Measurements from ENCODE around the gene ADAMTSL1.

The ADAMTSL1 gene

DNA sequence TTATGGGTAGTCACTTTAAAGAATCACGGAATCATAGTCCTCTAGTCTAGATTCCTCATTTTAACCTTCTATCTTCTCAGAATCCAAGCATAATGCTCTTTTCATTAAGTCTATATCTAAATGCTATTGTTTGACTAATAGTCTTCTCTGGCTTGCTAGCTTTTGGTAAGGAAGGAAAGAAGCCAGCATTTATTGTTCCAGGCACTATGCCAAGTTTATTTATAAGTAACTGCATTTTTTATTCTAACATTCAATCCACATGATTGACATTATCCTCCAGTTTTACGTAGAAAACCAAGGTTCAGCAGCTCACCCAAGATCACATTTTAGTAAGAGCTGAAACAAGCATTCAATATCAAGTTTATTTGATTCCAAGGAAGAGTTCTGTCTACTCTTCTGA lies 304.9 kb downstream of the ADAMTSL1 start:
- no peak for TF ChIP-seq CTCF (IDR thresholded peaks at IDR 0.05; ENCODE audit: borderline replicate concordance, control extremely low read depth, extremely low read depth, insufficient read depth, missing control alignments)
- DNase-seq (ENCODE audit: low spot score), result no peak
- in situ Hi-C loops (cut with MboI; ENCODE audit: low sequenced_read_pairs, unreplicated experiment), result no loop called here

DNA sequence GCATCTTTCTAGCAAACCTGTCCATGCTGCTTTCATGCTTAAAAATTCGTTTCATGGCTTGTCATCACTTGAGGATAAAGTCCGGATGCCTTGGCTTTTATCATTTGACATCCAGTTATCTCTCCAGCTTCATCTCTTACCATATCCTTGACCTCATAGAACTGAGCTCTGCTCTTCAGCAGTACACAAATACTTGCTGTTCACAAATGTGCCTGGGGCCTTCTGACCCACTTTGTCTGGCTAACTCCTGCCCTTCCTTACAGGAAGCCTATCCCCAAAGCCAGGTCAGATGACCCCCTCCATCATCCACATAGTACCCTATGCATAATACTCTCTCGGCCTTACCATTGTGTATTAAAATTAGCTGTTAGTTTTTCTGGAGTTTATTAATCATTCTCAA lies 310.0 kb downstream of the ADAMTSL1 start:
- in situ Hi-C loops (cut with MboI; ENCODE audit: low sequenced_read_pairs, unreplicated experiment), result no loop called here
- TF ChIP-seq CTCF (IDR thresholded peaks at IDR 0.05; ENCODE audit: borderline replicate concordance, control extremely low read depth, extremely low read depth, insufficient read depth, missing control alignments), result no peak
- DNase-seq (ENCODE audit: low spot score), result no peak

- no peak for DNase-seq (ENCODE audit: low spot score)
- in situ Hi-C loops (cut with MboI; ENCODE audit: low sequenced_read_pairs, unreplicated experiment), result no loop called here
- TF ChIP-seq CTCF (IDR thresholded peaks at IDR 0.05; ENCODE audit: borderline replicate concordance, control extremely low read depth, extremely low read depth, insufficient read depth, missing control alignments), result no peak
Observed at GRCh38 chr9:18785604-18786003, 311.7 kb downstream of the ADAMTSL1 start.

DNA sequence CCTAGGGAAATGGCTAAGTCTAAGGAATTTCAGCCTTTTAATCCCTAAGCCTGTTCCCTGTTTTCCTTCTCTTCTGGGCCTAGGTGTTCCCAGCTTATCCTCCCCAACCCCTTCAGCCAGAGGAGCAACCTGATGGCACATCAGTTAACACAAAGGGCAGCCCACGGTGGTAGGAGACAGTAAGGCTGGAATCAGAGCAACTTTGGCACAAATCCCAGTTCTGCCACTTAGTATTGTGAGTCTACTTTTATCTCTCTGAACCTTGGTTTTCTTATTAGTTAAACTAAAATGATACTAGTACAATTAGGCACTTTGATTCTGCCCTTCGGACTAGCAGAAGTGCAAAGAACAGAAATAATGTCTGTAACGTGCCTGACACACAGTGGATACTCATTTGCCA lies 312.2 kb downstream of the ADAMTSL1 start:
- DNase-seq (ENCODE audit: low spot score), result no peak
- in situ Hi-C loops (cut with MboI; ENCODE audit: low sequenced_read_pairs, unreplicated experiment), result no loop called here
- no peak for TF ChIP-seq CTCF (IDR thresholded peaks at IDR 0.05; ENCODE audit: borderline replicate concordance, control extremely low read depth, extremely low read depth, insufficient read depth, missing control alignments)

DNA sequence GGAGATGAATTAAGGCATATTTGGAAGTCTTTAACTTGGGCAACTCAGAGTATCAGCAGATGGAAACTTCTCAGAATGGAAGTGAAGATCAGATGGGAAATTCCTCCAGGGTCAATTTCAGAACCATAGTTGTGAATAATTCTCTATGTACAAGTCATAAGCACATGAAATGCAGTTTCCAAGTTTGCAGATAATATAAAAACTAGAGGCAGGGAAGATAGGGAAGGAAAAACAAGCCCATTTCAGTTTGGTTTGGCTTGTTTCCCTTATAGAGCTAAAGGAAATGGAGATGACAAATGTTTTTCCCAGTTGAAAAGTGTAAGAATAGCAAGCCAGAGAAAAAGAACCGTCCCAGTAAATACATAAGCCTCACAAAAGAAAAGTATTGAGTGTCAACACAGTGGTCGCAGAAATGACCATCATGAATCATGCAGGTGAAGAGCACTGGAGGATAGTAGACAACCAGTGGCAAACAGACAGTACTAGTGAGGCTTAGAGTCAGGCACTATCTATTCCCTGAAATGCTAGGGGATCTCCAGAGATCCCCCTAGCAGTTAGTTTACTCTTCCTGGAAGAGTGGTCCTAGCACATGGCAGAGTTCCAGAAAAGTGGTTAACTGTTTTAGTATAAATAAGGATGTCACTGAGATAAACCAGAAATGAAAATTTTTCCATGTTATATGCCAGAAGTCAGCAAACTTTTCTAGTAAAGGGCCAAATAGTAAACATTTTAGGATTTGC lies 313.1 kb downstream of the ADAMTSL1 start:
- in situ Hi-C loops (cut with MboI; ENCODE audit: low sequenced_read_pairs, unreplicated experiment), result no loop called here
- no peak for DNase-seq (ENCODE audit: low spot score)
- no peak for TF ChIP-seq CTCF (IDR thresholded peaks at IDR 0.05; ENCODE audit: borderline replicate concordance, control extremely low read depth, extremely low read depth, insufficient read depth, missing control alignments)

- no peak for DNase-seq (ENCODE audit: low spot score)
- in situ Hi-C loops (cut with MboI; ENCODE audit: low sequenced_read_pairs, unreplicated experiment), result no loop called here
- no peak for TF ChIP-seq CTCF (IDR thresholded peaks at IDR 0.05; ENCODE audit: borderline replicate concordance, control extremely low read depth, extremely low read depth, insufficient read depth, missing control alignments)
Observed at GRCh38 chr9:18788256-18788655, 314.3 kb downstream of the ADAMTSL1 start.
